ENCODE measurements around the gene RRP1.

DNA sequence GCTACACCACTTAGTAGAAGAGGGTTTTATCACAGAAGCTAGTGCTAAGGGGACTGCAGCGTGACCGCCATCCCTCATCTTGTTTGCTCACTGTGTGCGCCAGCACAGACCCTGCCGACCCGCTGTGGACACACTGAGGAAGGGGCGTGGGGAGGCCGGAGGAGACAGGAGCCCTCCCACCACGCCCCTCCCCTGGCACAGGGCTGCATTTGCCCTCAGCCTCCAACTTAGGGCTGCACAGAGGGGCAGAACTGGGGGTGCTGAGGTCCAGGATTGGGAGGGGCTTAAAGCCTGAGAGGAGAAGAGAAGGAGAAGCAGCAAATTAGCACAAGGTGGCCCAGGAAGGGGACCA is 37.2 kb downstream of the RRP1 start:
- TF ChIP-seq EP300 (IDR thresholded peaks at IDR 0.05): no peak
- TF ChIP-seq POLR2A (IDR thresholded peaks at IDR 0.05): no peak
- TF ChIP-seq, protein P1, sequence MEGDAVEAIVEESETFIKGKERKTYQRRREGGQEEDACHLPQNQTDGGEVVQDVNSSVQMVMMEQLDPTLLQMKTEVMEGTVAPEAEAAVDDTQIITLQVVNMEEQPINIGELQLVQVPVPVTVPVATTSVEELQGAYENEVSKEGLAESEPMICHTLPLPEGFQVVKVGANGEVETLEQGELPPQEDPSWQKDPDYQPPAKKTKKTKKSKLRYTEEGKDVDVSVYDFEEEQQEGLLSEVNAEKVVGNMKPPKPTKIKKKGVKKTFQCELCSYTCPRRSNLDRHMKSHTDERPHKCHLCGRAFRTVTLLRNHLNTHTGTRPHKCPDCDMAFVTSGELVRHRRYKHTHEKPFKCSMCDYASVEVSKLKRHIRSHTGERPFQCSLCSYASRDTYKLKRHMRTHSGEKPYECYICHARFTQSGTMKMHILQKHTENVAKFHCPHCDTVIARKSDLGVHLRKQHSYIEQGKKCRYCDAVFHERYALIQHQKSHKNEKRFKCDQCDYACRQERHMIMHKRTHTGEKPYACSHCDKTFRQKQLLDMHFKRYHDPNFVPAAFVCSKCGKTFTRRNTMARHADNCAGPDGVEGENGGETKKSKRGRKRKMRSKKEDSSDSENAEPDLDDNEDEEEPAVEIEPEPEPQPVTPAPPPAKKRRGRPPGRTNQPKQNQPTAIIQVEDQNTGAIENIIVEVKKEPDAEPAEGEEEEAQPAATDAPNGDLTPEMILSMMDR (IDR thresholded peaks at IDR 0.05): no peak

Measured in tibial nerve (tissue), 4 donors.